ENCODE data around the gene CBY1. TPM values are rescaled to one million over a fixed set of nuclear protein-coding genes. Genes with fewer than 3 reads are reported as not detected.

CBY1 gene
- 15.7 to 17.1 TPM (median 16.0 TPM) in 5 replicates for total RNA-seq (2022; extraction: Qiagen RNA extraction)

DNA sequence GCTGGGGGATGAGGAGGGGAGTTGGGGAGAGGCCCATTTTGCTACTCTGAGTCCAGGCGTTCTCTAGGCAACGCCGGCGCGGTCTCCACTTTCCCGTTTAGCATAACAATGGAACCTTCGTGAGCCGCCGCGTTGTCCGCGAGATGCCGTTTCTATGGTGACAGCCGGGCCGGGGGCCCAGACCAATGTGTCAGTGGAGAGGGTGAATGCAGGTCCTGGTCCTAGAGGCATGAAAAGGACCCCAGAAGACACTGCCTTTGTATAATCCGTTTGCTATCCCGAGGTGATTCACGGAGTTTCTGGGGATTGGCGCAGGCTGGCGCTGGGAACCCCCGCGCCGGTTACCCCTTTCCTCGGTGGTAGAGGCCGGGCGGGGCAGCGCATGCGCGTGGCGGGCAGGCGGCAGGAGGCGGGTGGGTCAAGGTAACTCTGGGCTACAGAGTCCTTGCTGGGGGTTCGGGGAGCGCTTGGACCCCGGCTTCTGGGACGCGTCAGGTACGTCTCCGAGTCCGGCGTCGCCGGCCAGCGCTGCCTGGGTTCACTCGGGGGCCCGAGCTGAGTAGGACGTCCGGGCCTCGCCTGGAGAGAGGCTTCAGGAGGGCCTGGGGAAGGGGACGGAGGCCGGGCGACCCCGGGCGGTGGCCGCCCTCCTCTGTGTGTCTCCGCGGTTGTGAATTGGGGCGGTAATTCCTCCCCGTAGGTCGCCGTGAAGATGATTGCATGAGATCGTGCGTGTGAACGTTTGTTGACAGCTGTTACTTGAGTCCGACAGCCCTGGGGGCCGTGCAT is at the start of gene CBY1, which contains the start of gene FAM227A:
Gene CBY1, plus strand, starts transcription at position 383 of the 789 bp plus-strand sequence. CDS start 11,417 bp downstream, outside the sequence.
Gene FAM227A, minus strand, starts transcription at position 137 of the 789 bp plus-strand sequence. CDS start 6,224 bp downstream, outside the sequence.

DNA sequence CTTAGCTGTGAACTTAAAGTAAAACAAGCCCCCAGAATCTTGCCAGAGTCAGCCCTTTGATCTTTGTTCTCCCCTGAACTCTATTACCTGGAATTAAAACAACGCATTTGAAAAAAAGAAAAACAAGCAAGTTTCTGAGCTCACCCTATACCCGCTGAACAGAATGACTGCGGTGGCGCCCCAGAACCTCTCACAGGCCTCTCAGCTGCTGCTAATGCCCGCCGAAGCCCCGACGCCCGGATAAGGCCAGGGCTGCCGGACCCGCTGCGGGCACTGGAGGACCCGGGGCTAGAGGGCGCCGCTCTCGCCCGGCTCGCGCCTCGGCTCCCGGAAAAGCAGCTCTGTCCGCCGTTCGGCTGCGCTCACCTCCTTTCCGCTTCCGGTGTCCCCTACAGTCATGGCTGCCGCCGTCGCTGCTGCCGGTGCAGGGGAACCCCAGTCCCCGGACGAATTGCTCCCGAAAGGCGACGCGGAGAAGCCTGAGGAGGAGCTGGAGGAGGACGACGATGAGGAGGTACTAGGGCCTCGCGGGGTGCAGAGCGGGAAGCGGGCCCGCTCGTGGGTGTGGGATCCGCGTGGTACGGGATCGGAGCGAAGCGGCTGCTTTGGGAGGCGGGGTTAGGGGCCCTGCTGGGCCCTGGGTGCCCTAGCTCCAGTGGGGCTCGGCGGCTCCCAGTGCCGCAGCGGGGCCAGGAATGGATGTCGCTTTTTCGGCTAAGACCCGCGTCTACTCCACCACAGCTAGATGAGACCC is 25.3 kb downstream of the CBY1 start, which contains the start of gene TOMM22:
Gene TOMM22, plus strand, starts transcription at position 376 of the 754 bp plus-strand sequence. Its CDS starts 22 bp downstream, at position 398.

DNA sequence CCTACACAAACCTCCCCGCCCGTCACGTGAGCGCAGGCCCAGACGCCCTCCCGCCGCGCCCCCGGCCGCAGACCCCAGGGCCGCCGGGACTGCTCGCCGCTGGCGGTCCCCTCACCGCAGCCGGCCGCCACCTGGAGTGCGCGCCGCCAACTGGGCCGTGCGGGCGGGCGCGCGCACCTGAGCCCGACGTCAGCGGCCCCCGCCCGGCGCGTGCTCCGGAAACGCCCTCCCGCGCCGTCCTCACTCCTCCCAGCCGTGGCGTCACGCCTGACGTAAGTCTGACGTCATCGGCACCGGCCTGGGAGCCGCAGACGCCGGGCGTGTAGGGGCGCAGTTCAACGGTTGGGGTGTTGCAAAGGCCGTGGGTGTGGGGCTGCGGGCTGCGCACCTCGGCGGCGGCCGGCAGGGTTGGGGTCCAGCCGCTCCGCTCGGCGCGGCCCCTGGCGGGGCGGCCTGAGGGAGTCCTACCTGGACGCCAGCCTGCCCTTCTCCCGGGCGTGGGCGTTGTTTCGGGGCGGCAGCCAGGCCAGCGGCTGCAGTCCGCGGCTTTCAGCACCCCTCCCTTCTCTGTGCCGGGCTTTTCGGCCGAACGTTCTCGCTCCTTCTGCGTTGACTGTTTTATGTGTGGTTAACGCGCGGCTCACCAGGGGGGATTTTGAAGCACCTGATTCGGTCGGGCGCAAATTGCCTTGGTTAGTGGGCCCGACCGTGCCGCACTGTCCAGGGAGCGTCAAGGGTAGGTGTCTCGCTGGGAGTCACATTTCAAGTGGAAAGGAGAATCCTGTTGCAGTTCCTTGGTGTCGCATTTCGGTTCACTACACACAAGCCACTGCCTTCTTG is 44.6 kb downstream of the CBY1 start, which contains the start of gene JOSD1:
Gene JOSD1, minus strand, starts transcription at position 155 of the 840 bp plus-strand sequence. CDS start 956 bp downstream, outside the sequence.

DNA sequence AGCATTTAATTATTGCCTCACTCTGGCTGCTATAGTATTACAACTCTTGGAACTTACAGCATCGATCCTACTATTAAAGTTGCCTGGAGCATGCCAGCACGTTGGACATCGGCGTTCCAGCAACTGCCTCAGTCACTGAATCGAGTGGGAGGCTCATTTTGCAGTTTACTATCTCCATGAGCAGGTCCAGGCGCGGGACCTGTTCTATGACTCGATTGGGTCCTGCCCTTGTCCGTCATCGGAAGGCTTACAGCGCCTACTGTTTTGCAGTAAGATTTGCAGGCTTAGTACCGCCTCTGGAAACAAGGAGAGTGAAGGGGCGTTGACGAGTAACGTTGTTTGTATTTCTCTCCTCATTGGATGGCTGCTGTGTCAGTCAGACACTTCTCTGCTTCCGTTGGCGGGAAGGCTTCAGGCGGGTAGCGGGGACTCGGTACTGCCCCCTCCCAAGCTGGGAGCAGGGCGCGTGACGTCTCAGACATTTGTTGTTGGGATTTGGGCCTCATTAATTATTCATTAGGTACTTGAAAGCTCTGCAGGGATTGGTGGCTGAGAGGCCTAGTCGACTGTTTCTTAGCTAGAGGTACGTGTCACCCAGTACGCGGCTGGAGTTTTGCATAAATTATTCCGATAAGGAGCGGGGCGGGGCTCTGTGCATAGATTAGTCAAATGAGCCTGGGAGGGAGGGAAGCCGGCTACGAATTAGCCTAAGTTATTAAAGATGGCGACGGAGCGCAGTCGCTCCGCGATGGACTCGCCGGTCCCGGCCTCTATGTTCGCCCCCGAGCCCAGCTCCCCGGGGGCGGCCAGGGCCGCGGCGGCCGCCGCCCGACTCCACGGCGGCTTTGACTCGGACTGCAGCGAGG is 49.0 kb downstream of the CBY1 start, which contains the start of gene GTPBP1:
Gene GTPBP1, plus strand, starts transcription at position 710 of the 866 bp plus-strand sequence. Its CDS starts 12 bp downstream, at position 722.

Other genes starting within 250 kb of the CBY1 start
- 0.38 to 0.74 TPM (median 0.47 TPM) in 5 replicates for gene KCNJ4, start 201.4 kb upstream of the CBY1 start, total RNA-seq (2022; extraction: Qiagen RNA extraction)
- gene KDELR3, start 188.5 kb upstream of the CBY1 start, total RNA-seq (2022; extraction: Qiagen RNA extraction), result 16.8 to 20.6 TPM (median 19.8 TPM) in 5 replicates
- gene DDX17, start 150.3 kb upstream of the CBY1 start, total RNA-seq (2022; extraction: Qiagen RNA extraction), result 84.1 to 121 TPM (median 89.3 TPM) in 5 replicates
- 2.8 to 5.4 TPM (median 3.7 TPM) in 5 replicates for gene DMC1, start 86.5 kb upstream of the CBY1 start, total RNA-seq (2022; extraction: Qiagen RNA extraction)
- 0.63 to 1.0 TPM (median 0.97 TPM) in 5 replicates for gene FAM227A, start 246 bp upstream of the CBY1 start, total RNA-seq (2022; extraction: Qiagen RNA extraction)
- gene TOMM22, start 25.3 kb downstream of the CBY1 start, total RNA-seq (2022; extraction: Qiagen RNA extraction), result 58.5 to 85.4 TPM (median 73.3 TPM) in 5 replicates
- gene JOSD1, start 44.3 kb downstream of the CBY1 start, total RNA-seq (2022; extraction: Qiagen RNA extraction), result 25.4 to 34.4 TPM (median 28.8 TPM) in 5 replicates
- gene GTPBP1, start 49.3 kb downstream of the CBY1 start, total RNA-seq (2022; extraction: Qiagen RNA extraction), result 6.9 to 9.8 TPM (median 8.7 TPM) in 5 replicates
- gene SUN2, start 99.4 kb downstream of the CBY1 start, total RNA-seq (2022; extraction: Qiagen RNA extraction), result 31.7 to 39.1 TPM (median 37.0 TPM) in 5 replicates
- gene DNAL4, start 137.5 kb downstream of the CBY1 start, total RNA-seq (2022; extraction: Qiagen RNA extraction), result 9.2 to 11.1 TPM (median 10.0 TPM) in 5 replicates
- gene NPTXR, start 187.4 kb downstream of the CBY1 start, total RNA-seq (2022; extraction: Qiagen RNA extraction), result 7.9 to 10.8 TPM (median 9.8 TPM) in 5 replicates
- 25.8 to 31.4 TPM (median 27.8 TPM) in 5 replicates for gene CBX6, start 215.6 kb downstream of the CBY1 start, total RNA-seq (2022; extraction: Qiagen RNA extraction)

Data from A549 treated with Hydrocortisone at 1 μM for 4 hours (cell line).